OCI-LY1 (cell line): ENCODE data around the gene RPE65.
"Not testable (repeated sequence)": the region's sequence is repeated elsewhere in the genome, so short reads cannot be mapped to it uniquely, and the experiment has no call there.

ENCODE experiments used
- H2AFZ ChIP-seq: fragments of 200-600 bp; sonication (generic), shearing (Covaris generic); 2 replicates; pipeline ENCODE4 v1.6.0; 2014; ENCODE audit warnings: antibody characterized with exemption, mild to moderate bottlenecking, low read length
- H3F3A ChIP-seq: fragments of 200-600 bp; sonication (generic), shearing (Covaris generic); 2 replicates; pipeline ENCODE4 v1.6.0; 2014; ENCODE audit warnings: mild to moderate bottlenecking, antibody characterized with exemption, low read length, moderate library complexity; ENCODE audit not compliant: insufficient read depth
- H3K27ac ChIP-seq: fragments of 200-600 bp; sonication (generic); 2 replicates; pipeline ENCODE4 v1.5.1; 2014; ENCODE audit warnings: low read length, mixed run types, mild to moderate bottlenecking, low read depth; ENCODE audit not compliant: poor library complexity, severe bottlenecking
- H3K27me3 ChIP-seq: fragments of 200-600 bp; sonication (generic); 2 replicates; pipeline ENCODE4 v1.6.0; 2014; ENCODE audit warnings: antibody characterized with exemption, mild to moderate bottlenecking, low read length, moderate library complexity; ENCODE audit not compliant: insufficient read depth
- H3K36me3 ChIP-seq: fragments of 200-600 bp; sonication (generic); 2 replicates; pipeline ENCODE4 v1.6.1; 2014; ENCODE audit warnings: mild to moderate bottlenecking, antibody characterized with exemption, low read length, moderate library complexity, mixed read lengths; ENCODE audit not compliant: insufficient read depth
- H3K4me1 ChIP-seq: fragments of 200-600 bp; sonication (generic); 2 replicates; pipeline ENCODE4 v1.5.1; 2014; ENCODE audit warnings: mild to moderate bottlenecking, low read length, moderate library complexity; ENCODE audit not compliant: insufficient read depth, severe bottlenecking
- H3K4me2 ChIP-seq: fragments of 200-600 bp; sonication (generic), shearing (Covaris generic); 2 replicates; pipeline ENCODE4 v1.6.1; 2014; ENCODE audit warnings: low read length
- H3K4me3 ChIP-seq: fragments of 200-600 bp; sonication (generic); 2 replicates; pipeline ENCODE4 v1.5.1; 2014; ENCODE audit warnings: low read length, low read depth, mild to moderate bottlenecking, mixed read lengths; ENCODE audit not compliant: poor library complexity, severe bottlenecking
- H3K79me2 ChIP-seq: fragments of 200-600 bp; shearing (Covaris generic); 2 replicates; pipeline ENCODE4 v1.6.1; 2016; ENCODE audit warnings: mixed run types, low read length, mixed read lengths; ENCODE audit not compliant: insufficient read depth
- H3K9ac ChIP-seq: fragments of 200-600 bp; sonication (generic), shearing (Covaris generic); 2 replicates; pipeline ENCODE4 v1.6.1; 2014; ENCODE audit warnings: mild to moderate bottlenecking, low read length, mixed read lengths
- H3K9me2 ChIP-seq: fragments of 200-600 bp; sonication (generic), shearing (Covaris generic); 2 replicates; pipeline ENCODE4 v1.6.1; 2014; ENCODE audit warnings: low read depth, mild to moderate bottlenecking, low read length, mixed read lengths
- H3K9me3 ChIP-seq: fragments of 200-600 bp; shearing (Covaris generic); 2 replicates; pipeline ENCODE4 v1.6.1; 2014; ENCODE audit warnings: low read length, mixed read lengths
- H4K20me1 ChIP-seq: fragments of 200-600 bp; sonication (generic), shearing (Covaris generic); 2 replicates; pipeline ENCODE4 v1.6.0; 2016; ENCODE audit warnings: mild to moderate bottlenecking, low read length; ENCODE audit not compliant: insufficient read depth
- EZH2 ChIP-seq: fragments of 200-600 bp; sonication (generic), shearing (Covaris generic); IDR thresholded peaks from 2 replicates; pipeline ENCODE4 v1.8.0; 2017; ENCODE audit warnings: borderline replicate concordance, mixed run types, mild to moderate bottlenecking, antibody characterized with exemption, low read length, moderate library complexity, mixed read lengths
- TF ChIP-seq, protein P1 (sequence below): fragments of 200-600 bp; sonication (generic), shearing (Covaris generic); IDR thresholded peaks from 2 replicates; pipeline ENCODE4 v1.5.1; 2017; ENCODE audit warnings: mild to moderate bottlenecking, antibody characterized with exemption, low read length, moderate library complexity, mixed read lengths

The RPE65 gene

DNA sequence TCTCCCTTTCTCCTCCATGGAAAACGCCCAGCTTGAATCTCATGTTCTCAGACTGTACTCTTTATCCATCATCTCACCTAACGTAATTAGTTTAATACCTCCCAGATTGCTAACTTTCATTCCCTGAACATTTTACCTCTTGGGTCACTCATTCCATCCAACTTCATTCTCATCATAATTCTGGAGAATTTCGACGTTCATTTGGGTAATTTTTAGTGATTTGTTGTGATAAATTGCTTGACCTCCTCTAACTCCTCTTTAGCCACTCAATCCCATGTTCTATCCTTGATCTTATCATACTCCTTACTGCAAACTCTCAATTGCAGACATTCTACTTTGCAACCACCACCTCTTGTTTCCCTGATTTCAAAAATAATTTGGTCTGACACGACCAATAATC is 28.4 kb downstream of the RPE65 start:
- Histone ChIP-seq H3K9me3 (no peaks in the 10 kb centered on the region), H3K36me3 (no peaks in the 10 kb centered on the region), H3K27me3 (no peaks in the 10 kb centered on the region), H3K4me2 (no peak overlapping the region), H4K20me1 (no peaks in the 10 kb centered on the region), H2AFZ (no peak overlapping the region), H3K27ac (no peak overlapping the region), H3K4me1 (no peaks in the 10 kb centered on the region), H3K79me2 (no peaks in the 10 kb centered on the region), H3K4me3 (no peak overlapping the region), H3F3A (no peaks in the 10 kb centered on the region), H3K9me2 (no peaks in the 10 kb centered on the region), H3K9ac (no peak overlapping the region)
- TF ChIP-seq, protein P1, sequence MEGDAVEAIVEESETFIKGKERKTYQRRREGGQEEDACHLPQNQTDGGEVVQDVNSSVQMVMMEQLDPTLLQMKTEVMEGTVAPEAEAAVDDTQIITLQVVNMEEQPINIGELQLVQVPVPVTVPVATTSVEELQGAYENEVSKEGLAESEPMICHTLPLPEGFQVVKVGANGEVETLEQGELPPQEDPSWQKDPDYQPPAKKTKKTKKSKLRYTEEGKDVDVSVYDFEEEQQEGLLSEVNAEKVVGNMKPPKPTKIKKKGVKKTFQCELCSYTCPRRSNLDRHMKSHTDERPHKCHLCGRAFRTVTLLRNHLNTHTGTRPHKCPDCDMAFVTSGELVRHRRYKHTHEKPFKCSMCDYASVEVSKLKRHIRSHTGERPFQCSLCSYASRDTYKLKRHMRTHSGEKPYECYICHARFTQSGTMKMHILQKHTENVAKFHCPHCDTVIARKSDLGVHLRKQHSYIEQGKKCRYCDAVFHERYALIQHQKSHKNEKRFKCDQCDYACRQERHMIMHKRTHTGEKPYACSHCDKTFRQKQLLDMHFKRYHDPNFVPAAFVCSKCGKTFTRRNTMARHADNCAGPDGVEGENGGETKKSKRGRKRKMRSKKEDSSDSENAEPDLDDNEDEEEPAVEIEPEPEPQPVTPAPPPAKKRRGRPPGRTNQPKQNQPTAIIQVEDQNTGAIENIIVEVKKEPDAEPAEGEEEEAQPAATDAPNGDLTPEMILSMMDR: no peak
- no peak for TF ChIP-seq EZH2

DNA sequence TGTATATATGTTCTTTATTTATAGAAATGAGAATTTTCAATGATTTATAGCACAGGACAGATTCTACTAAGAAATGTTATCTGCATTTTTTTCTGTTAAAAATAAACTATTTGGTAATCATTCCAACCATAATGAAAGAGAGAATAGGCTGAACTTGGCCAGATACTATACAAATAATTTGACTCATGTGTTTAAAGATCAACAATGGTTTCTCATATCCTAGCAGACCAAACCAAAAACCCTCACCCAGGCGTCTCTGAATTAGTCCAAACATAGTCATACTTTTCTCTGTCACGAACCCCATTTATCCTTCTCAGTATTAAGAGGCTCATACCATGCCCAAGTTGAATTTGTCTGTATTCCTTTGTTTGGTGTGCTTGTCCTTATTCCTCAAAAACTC is 40.3 kb downstream of the RPE65 start:
- no peaks in the 10 kb centered on the region for H3K27me3 ChIP-seq
- no peak overlapping the region for H3K27ac ChIP-seq
- no peaks in the 10 kb centered on the region for H4K20me1 ChIP-seq
- H3F3A ChIP-seq: no peaks in the 10 kb centered on the region
- H2AFZ ChIP-seq: no peak overlapping the region
- H3K36me3 ChIP-seq: no peaks in the 10 kb centered on the region
- H3K9ac ChIP-seq: no peak overlapping the region
- H3K4me2 ChIP-seq: no peak overlapping the region
- H3K9me3 ChIP-seq: no peaks in the 10 kb centered on the region
- H3K79me2 ChIP-seq: no peaks in the 10 kb centered on the region
- no peaks in the 10 kb centered on the region for H3K9me2 ChIP-seq
- TF ChIP-seq, protein P1: no peak
- TF ChIP-seq EZH2: no peak
- H3K4me1 ChIP-seq: no peaks in the 10 kb centered on the region
- H3K4me3 ChIP-seq: no peak overlapping the region

DNA sequence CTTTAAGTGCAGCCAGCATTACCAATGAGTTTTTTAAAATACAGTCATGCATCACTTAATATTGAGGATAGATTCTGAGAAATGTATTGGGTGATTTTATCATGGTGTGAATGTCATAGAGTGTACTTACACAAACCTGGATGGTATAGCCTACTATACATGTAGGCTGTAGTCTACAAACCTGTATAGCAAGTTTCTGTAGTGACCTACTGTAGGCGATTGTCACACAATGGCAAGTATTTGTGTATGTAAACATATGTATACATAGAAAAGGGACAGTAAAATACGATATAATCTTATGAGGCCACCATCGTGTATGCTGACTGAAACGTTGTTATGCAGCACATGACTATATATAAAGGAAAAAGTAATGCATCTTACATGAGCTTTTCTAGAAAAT is 48.2 kb downstream of the RPE65 start:
- no peak overlapping the region for H3K4me2 ChIP-seq
- H3K27ac ChIP-seq: no peak overlapping the region
- H3K4me1 ChIP-seq: no peaks in the 10 kb centered on the region
- TF ChIP-seq, protein P1: no peak
- no peak for TF ChIP-seq EZH2
- H2AFZ ChIP-seq: no peak overlapping the region
- H3K9me2 ChIP-seq: no peaks in the 10 kb centered on the region
- no peaks in the 10 kb centered on the region for H3F3A ChIP-seq
- H3K9ac ChIP-seq: no peak overlapping the region
- H4K20me1 ChIP-seq: no peaks in the 10 kb centered on the region
- no peak overlapping the region for H3K4me3 ChIP-seq
- H3K36me3 ChIP-seq: no peaks in the 10 kb centered on the region
- no peaks in the 10 kb centered on the region for H3K27me3 ChIP-seq
- no peaks in the 10 kb centered on the region for H3K79me2 ChIP-seq
- H3K9me3 ChIP-seq: no peaks in the 10 kb centered on the region

DNA sequence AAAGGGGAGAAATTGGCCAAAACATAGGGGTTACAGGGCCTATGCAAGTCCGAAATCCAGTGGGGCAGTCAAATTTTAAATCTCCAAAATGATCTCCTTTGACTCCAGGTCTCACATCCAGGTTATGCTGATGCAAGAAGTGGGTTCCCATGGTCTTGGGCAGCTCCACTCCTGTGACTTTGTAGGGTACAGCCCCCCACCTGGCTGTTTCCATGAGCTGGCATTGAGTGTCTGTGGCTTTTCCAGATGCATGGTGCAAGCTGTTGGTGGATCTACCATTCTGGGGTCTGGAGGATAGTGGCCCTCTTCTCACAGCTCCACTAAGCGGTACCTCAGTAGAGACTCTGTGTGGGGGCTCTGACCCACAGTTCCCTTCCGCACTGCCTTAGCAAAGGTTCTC is 54.2 kb downstream of the RPE65 start:
- not testable (repeated sequence) for H3F3A ChIP-seq, H4K20me1 ChIP-seq, H3K36me3 ChIP-seq, H3K4me3 ChIP-seq, H3K4me1 ChIP-seq, H3K9me2 ChIP-seq, H3K27ac ChIP-seq, H3K27me3 ChIP-seq, H3K79me2 ChIP-seq, H3K9ac ChIP-seq, H2AFZ ChIP-seq, H3K9me3 ChIP-seq, H3K4me2 ChIP-seq

DNA sequence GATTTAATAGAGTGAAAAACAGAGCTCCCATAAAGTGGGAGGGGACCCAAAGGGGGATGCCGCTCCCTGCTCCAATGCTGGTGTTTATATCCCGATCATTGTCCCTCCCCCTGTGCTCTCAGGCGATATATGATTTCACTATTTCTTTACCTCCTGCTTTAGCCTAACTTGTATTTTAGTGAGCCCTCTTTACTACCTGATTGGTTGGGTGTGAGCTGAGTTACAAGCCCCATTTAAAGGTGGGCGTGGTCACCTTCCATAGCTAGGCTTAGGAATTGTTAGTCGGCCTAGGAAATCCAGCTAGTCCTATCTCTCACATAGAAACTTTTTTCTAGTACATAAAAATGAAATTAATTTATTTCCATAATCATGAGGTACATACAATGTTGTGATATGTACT is 57.3 kb downstream of the RPE65 start:
- H3K4me2 ChIP-seq, H3K9me2 ChIP-seq, H4K20me1 ChIP-seq, H3K9ac ChIP-seq, H3K27me3 ChIP-seq, H2AFZ ChIP-seq, H3K9me3 ChIP-seq, H3K4me3 ChIP-seq, H3K79me2 ChIP-seq, H3K27ac ChIP-seq, H3K4me1 ChIP-seq, H3F3A ChIP-seq, H3K36me3 ChIP-seq: not testable (repeated sequence)
